ENCODE results near the gene NKAPL. TPM values are rescaled to one million over a fixed set of nuclear protein-coding genes. Genes with fewer than 3 reads are reported as not detected.

Gene NKAPL
- total RNA-seq, 1 experiment from 2014 or later, result not detected

- DNase-seq (no peak), ATAC-seq (no peak)
- Histone ChIP-seq H3K9me3 (ENCODE audit: low read length) (no peaks in the 10 kb centered on the region), H3K27me3 (ENCODE audit: low read length) (no peaks in the 10 kb centered on the region), H3K4me2 (ENCODE audit: low read length) (peak overlapping the region; percentile 77), H4K20me1 (ENCODE audit: low read length) (no peaks in the 10 kb centered on the region), H3K9me2 (replicated peaks; ENCODE audit: low read length) (no peaks in the 10 kb centered on the region), H2AFZ (ENCODE audit: low read length) (0 out of 2 replicates have a peak overlapping the region, but pooled peaks have one; percentile 81), H3K4me1 (ENCODE audit: insufficient read depth, low read length) (peaks cover 9% of the 10 kb centered on the region), H3K4me3 (ENCODE audit: low read length) (peak overlapping the region; percentile 84), H3K79me2 (ENCODE audit: low read length) (no peaks in the 10 kb centered on the region), H3K27ac (ENCODE audit: low read length) (no peak overlapping the region), H3K36me3 (ENCODE audit: low read depth, low read length) (no peaks in the 10 kb centered on the region), H3K9ac (ENCODE audit: low read length) (no peak overlapping the region), H3F3A (ENCODE audit: low read length, unreplicated experiment) (no peaks in the 10 kb centered on the region)
- ChIA-PET CTCF (no interaction called here), POLR2A (ENCODE audit: unreplicated experiment) (no interaction called here)
- TF ChIP-seq, protein P1, sequence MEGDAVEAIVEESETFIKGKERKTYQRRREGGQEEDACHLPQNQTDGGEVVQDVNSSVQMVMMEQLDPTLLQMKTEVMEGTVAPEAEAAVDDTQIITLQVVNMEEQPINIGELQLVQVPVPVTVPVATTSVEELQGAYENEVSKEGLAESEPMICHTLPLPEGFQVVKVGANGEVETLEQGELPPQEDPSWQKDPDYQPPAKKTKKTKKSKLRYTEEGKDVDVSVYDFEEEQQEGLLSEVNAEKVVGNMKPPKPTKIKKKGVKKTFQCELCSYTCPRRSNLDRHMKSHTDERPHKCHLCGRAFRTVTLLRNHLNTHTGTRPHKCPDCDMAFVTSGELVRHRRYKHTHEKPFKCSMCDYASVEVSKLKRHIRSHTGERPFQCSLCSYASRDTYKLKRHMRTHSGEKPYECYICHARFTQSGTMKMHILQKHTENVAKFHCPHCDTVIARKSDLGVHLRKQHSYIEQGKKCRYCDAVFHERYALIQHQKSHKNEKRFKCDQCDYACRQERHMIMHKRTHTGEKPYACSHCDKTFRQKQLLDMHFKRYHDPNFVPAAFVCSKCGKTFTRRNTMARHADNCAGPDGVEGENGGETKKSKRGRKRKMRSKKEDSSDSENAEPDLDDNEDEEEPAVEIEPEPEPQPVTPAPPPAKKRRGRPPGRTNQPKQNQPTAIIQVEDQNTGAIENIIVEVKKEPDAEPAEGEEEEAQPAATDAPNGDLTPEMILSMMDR (conservative IDR thresholded peaks at IDR 0.05; ENCODE audit: low read depth, low read length), result no peak
- TF ChIP-seq EZH2 (IDR thresholded peaks at IDR 0.05; ENCODE audit: low read length, unreplicated experiment) (no peak), EZH2phosphoT487 (IDR thresholded peaks at IDR 0.05; ENCODE audit: borderline replicate concordance, low read length) (no peak)
- intact Hi-C loops (cut with micrococcal nuclease), result loop anchor here (2.0 kb wide), 1 partner anchor 76 kb away; no protein-coding TSS in a partner anchor
- no TSS peak for BruUV-seq (replicated peaks)
These were observed 45.9 kb upstream of the NKAPL start for GRCh38 chr6:28213213-28213523.

DNA sequence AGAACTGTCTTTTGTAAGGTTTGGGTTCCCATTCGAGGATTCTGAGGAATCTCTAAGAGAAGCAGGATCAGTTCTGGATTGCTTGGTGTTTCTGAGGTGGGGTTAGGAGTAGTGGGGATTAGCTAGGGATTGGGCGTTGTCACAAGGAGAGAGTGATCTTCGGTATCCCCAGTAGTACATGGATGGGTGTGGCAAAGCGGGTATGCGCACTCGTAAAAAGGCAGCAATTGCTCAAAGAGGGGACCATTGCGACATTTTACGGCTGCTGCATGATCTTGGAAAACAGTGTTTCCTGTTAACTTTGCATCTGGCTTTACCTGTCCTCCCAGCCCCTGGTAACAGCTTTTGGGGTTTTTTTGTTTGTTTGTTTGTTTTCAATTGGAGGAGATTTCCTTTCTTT lies 43.7 kb upstream of the NKAPL start:
- ChIA-PET CTCF (no interaction called here), POLR2A (ENCODE audit: unreplicated experiment) (no interaction called here)
- H3F3A ChIP-seq (ENCODE audit: low read length, unreplicated experiment), result no peaks in the 10 kb centered on the region
- H3K36me3 ChIP-seq (ENCODE audit: low read depth, low read length), result no peaks in the 10 kb centered on the region
- H3K4me3 ChIP-seq (ENCODE audit: low read length), result no peak overlapping the region
- BruUV-seq (replicated peaks), result no TSS peak
- TF ChIP-seq EZH2phosphoT487 (IDR thresholded peaks at IDR 0.05; ENCODE audit: borderline replicate concordance, low read length) (no peak), EZH2 (IDR thresholded peaks at IDR 0.05; ENCODE audit: low read length, unreplicated experiment) (no peak)
- TF ChIP-seq, protein P1 (conservative IDR thresholded peaks at IDR 0.05; ENCODE audit: low read depth, low read length), result no peak
- H3K79me2 ChIP-seq (ENCODE audit: low read length), result no peaks in the 10 kb centered on the region
- H4K20me1 ChIP-seq (ENCODE audit: low read length), result no peaks in the 10 kb centered on the region
- H3K27me3 ChIP-seq (ENCODE audit: low read length), result no peaks in the 10 kb centered on the region
- no peak overlapping the region for H3K9ac ChIP-seq (ENCODE audit: low read length)
- ATAC-seq (no peak), DNase-seq (no peak)
- intact Hi-C loops (cut with micrococcal nuclease), result no loop called here
- H3K9me3 ChIP-seq (ENCODE audit: low read length), result no peaks in the 10 kb centered on the region
- no peaks in the 10 kb centered on the region for H3K9me2 ChIP-seq (replicated peaks; ENCODE audit: low read length)
- peaks cover 13% of the 10 kb centered on the region for H3K4me1 ChIP-seq (ENCODE audit: insufficient read depth, low read length)
- no peak overlapping the region for H3K27ac ChIP-seq (ENCODE audit: low read length)
- H3K4me2 ChIP-seq (ENCODE audit: low read length), result no peak overlapping the region
- no peak overlapping the region for H2AFZ ChIP-seq (ENCODE audit: low read length)

- Histone ChIP-seq H3K9me3 (ENCODE audit: low read length) (no peaks in the 10 kb centered on the region), H3K27ac (ENCODE audit: low read length) (no peak overlapping the region), H3K79me2 (ENCODE audit: low read length) (no peaks in the 10 kb centered on the region), H2AFZ (ENCODE audit: low read length) (no peak overlapping the region), H4K20me1 (ENCODE audit: low read length) (no peaks in the 10 kb centered on the region), H3K36me3 (ENCODE audit: low read depth, low read length) (no peaks in the 10 kb centered on the region), H3K4me3 (ENCODE audit: low read length) (no peak overlapping the region), H3K4me1 (ENCODE audit: insufficient read depth, low read length) (peaks cover 10% of the 10 kb centered on the region), H3K27me3 (ENCODE audit: low read length) (no peaks in the 10 kb centered on the region), H3K4me2 (ENCODE audit: low read length) (no peak overlapping the region), H3K9me2 (replicated peaks; ENCODE audit: low read length) (no peaks in the 10 kb centered on the region), H3K9ac (ENCODE audit: low read length) (no peak overlapping the region), H3F3A (ENCODE audit: low read length, unreplicated experiment) (no peaks in the 10 kb centered on the region)
- POLR2A ChIA-PET (ENCODE audit: unreplicated experiment), result no interaction called here
- BruUV-seq (replicated peaks), result no TSS peak
- ATAC-seq (no peak), DNase-seq (no peak)
- CTCF ChIA-PET, result no interaction called here
- no peak for TF ChIP-seq EZH2phosphoT487 (IDR thresholded peaks at IDR 0.05; ENCODE audit: borderline replicate concordance, low read length)
- no peak for TF ChIP-seq EZH2 (IDR thresholded peaks at IDR 0.05; ENCODE audit: low read length, unreplicated experiment)
- TF ChIP-seq, protein P1 (conservative IDR thresholded peaks at IDR 0.05; ENCODE audit: low read depth, low read length), result no peak
- intact Hi-C loops (cut with micrococcal nuclease), result no loop called here
These were observed 41.2 kb upstream of the NKAPL start for GRCh38 chr6:28217890-28218289.

Data from PC-3 (cell line).